MCF 10A (cell line): ENCODE data around the gene VPS9D1. TPM values are rescaled to one million over a fixed set of nuclear protein-coding genes. Genes with fewer than 3 reads are reported as not detected.
A peak's percentile ranks its signal among the peaks of the same experiment; 100 is the strongest.

ENCODE experiments used
- BruUV-seq: library from RNA; stranded (reverse); fragments of 400-500 nt; replicated peaks from 2 replicates; lab custom pipeline; 2021; lab: Mats Ljungman, UMichigan
- CTCF ChIA-PET: fragments of 300-600 bp; sonication (Branson Sonifier 250); formaldehyde crosslinking; extraction: SDS; loops from one replicate; lab custom pipeline; 2021; ENCODE audit warnings: antibody characterized with exemption, inconsistent platforms; lab: Yijun Ruan, JAX
- POLR2A ChIA-PET: fragments of 300-600, 350-650 bp; sonication (Branson Sonifier 250); formaldehyde crosslinking; extraction: SDS; loops from one replicate; lab custom pipeline; 2020; ENCODE audit warnings: antibody characterized with exemption, inconsistent platforms; lab: Yijun Ruan, JAX
- DNase-seq: peaks from one replicate; pipeline ENCODE4 v3.0.0-alpha.2; 2018; ENCODE audit not compliant: unreplicated experiment
- H3K27ac Mint-ChIP-seq: one replicate; pipeline ENCODE4 v1.8.0; 2022; ENCODE audit warnings: mild to moderate bottlenecking, low read depth, mixed read lengths; ENCODE audit not compliant: unreplicated experiment
- H3K27me3 Mint-ChIP-seq: one replicate; pipeline ENCODE4 v1.8.0; 2022; ENCODE audit warnings: mixed read lengths; ENCODE audit not compliant: insufficient read depth, unreplicated experiment
- H3K36me3 Mint-ChIP-seq: one replicate; pipeline ENCODE4 v1.8.0; 2022; ENCODE audit warnings: mild to moderate bottlenecking, moderate library complexity, mixed read lengths; ENCODE audit not compliant: insufficient read depth, unreplicated experiment
- H3K4me1 Mint-ChIP-seq: one replicate; pipeline ENCODE4 v1.8.0; 2022; ENCODE audit warnings: mixed read lengths; ENCODE audit not compliant: insufficient read depth, unreplicated experiment
- H3K4me3 Mint-ChIP-seq: one replicate; pipeline ENCODE4 v1.8.0; 2022; ENCODE audit warnings: mild to moderate bottlenecking, moderate library complexity, mixed read lengths; ENCODE audit not compliant: unreplicated experiment
- H3K9me3 Mint-ChIP-seq: one replicate; pipeline ENCODE4 v1.8.0; 2022; ENCODE audit warnings: mixed read lengths; ENCODE audit not compliant: unreplicated experiment
- CTCF ChIP-seq: fragments of 200-600 bp; IDR thresholded peaks from one replicate; pipeline ENCODE4 v1.8.0; 2022; ENCODE audit warnings: antibody characterized with exemption, mild to moderate bottlenecking; ENCODE audit not compliant: unreplicated experiment
- intact Hi-C: fragments of 100-400 bp; cut with micrococcal nuclease; formaldehyde crosslinking; loops from 2 replicates; pipeline ENCODE4 v1.14.1; 2022
- total RNA-seq: library from RNA; stranded (reverse); gene quantifications from 2 replicates; pipeline ENCODE4 v1.2.3, GENCODE V29; 2022

Gene VPS9D1
- total RNA-seq, 1 experiment from 2014 or later = 12.0 TPM

DNA sequence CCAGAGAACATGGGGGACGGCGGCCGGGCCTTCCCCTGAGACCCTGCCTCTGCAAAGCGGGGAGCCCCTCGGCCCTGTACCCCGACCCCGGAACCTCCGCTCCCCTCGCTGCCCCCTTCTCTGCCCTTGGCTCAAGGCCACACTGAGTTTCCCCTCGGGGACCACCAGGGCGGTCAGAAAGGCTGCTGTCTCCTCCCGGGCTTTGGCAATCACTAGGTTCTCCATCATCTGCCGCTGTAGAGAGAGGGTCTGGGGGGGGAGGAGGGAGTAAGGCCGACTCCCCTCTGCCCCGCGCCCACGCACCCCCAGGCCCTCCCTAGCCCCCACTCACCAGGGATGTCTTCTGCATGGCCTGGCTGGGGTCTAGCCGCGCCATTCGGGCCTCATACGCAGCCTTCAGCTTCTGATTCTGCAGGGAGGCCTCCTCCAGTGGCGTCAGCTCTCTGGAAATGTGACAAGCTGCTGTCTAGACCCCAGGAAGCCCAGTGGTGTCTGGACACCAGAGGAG is 8.4 kb downstream of the VPS9D1 start:
- H3K27ac Mint-ChIP-seq = peak overlapping the region; percentile 19
- H3K4me1 Mint-ChIP-seq = no peaks in the 10 kb centered on the region
- ChIA-PET CTCF (interaction anchor here (0.5 kb wide), 1 partner anchor 134 kb away, joined by 3 read pairs; no protein-coding TSS in a partner anchor), POLR2A (interaction anchor here (0.7 to 2.4 kb wide), 5 partner anchors 8 to 136 kb away, joined by 3 to 23 read pairs (median 4); partner anchors contain the start of genes SPATA2L and VPS9D1)
- intact Hi-C loops = no loop called here
- no peak for TF ChIP-seq CTCF
- peak; percentile 18 for DNase-seq
- no TSS peak for BruUV-seq
- H3K36me3 Mint-ChIP-seq = peaks cover 23% of the 10 kb centered on the region
- H3K4me3 Mint-ChIP-seq = peak overlapping the region; percentile 75
- H3K27me3 Mint-ChIP-seq = no peaks in the 10 kb centered on the region
- H3K9me3 Mint-ChIP-seq = no peaks in the 10 kb centered on the region

DNA sequence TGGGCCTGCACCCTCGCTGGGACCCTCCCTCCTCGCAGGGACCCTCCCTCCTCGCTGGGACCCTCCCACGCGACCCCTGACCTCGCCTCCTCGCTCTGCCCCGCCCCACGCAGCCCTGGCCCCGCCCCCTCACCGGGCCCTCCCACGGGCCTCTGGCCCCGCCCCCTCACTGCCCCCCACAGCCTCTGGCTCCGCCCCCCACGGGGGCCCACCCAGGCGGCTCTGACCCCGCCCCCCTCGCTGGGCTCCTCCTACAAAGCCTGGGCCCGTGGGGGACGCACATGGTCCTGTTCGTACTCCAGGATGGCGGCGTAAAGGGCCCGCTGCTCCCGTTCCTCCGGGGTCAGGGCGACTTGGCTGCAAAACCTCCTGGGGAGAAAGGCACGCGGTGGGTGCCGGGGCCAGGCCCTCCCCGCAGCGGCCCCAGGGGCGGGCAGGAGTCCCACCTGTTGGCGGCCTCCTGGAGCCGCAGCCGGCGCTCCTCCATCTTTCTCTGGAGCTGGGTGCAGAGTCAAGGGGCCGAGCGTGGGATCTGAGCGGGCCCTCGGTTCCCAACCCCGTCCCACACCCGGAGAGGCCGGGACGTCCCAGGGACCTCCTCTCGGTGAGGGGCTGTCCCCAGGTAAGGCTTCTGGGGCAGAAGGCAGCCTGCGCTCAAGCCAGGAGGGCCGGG is 9.0 kb downstream of the VPS9D1 start:
- Mint-ChIP-seq H3K27ac (peak overlapping the region; percentile 19), H3K27me3 (no peaks in the 10 kb centered on the region), H3K36me3 (peaks cover 21% of the 10 kb centered on the region), H3K4me3 (peak overlapping the region; percentile 75), H3K4me1 (no peaks in the 10 kb centered on the region), H3K9me3 (no peaks in the 10 kb centered on the region)
- ChIA-PET POLR2A (interaction anchor here (0.7 to 2.4 kb wide), 3 partner anchors 8 to 136 kb away, joined by 3 to 23 read pairs (median 4); partner anchors contain the start of genes SPATA2L and VPS9D1), CTCF (interaction anchor here (0.5 kb wide), 1 partner anchor 135 kb away, joined by 3 read pairs; no protein-coding TSS in a partner anchor)
- intact Hi-C loops = no loop called here
- DNase-seq = peak; percentile 83
- BruUV-seq = TSS peak; percentile 68
- TF ChIP-seq CTCF = no peak

GRCh38 chr16:89710709-89711564 is 9.8 kb downstream of the VPS9D1 start:
- TF ChIP-seq CTCF = no peak
- peaks cover 21% of the 10 kb centered on the region for H3K36me3 Mint-ChIP-seq
- DNase-seq = no peak
- no peak overlapping the region for H3K27ac Mint-ChIP-seq
- BruUV-seq = no TSS peak
- intact Hi-C loops = no loop called here
- no peaks in the 10 kb centered on the region for H3K4me1 Mint-ChIP-seq
- CTCF ChIA-PET = interaction anchor here (0.5 kb wide), 1 partner anchor 710 kb away, joined by 3 read pairs; no protein-coding TSS in a partner anchor
- no peaks in the 10 kb centered on the region for H3K27me3 Mint-ChIP-seq
- H3K9me3 Mint-ChIP-seq = no peaks in the 10 kb centered on the region
- peak overlapping the region; percentile 75 for H3K4me3 Mint-ChIP-seq
- POLR2A ChIA-PET = interaction anchor here (0.6 to 2.4 kb wide), 5 partner anchors 9 to 24 kb away, joined by 3 to 23 read pairs (median 4); partner anchors contain the start of genes CDK10, SPATA2L and VPS9D1
